ENCODE measurements around the gene SGPL1.

DNA sequence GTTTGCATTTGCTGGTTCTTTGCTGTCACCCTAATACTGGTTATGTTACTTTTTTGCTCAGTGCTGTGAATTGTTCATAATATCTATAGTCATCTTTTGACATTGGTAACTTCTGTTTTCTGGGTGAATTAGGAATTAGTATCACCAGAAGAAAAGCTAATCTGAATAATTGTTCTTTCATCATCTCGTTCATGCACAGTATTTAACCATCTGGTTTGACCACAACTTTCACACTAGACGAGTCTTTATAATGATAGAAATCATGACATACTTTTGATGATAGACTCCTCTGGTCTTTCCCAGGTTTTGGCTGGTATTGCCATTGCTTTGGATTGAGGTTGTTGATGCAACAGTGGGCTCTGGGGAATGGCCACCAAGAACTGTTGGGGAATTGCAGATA, 25.1 kb downstream of the SGPL1 start:
- TF ChIP-seq, protein P1, sequence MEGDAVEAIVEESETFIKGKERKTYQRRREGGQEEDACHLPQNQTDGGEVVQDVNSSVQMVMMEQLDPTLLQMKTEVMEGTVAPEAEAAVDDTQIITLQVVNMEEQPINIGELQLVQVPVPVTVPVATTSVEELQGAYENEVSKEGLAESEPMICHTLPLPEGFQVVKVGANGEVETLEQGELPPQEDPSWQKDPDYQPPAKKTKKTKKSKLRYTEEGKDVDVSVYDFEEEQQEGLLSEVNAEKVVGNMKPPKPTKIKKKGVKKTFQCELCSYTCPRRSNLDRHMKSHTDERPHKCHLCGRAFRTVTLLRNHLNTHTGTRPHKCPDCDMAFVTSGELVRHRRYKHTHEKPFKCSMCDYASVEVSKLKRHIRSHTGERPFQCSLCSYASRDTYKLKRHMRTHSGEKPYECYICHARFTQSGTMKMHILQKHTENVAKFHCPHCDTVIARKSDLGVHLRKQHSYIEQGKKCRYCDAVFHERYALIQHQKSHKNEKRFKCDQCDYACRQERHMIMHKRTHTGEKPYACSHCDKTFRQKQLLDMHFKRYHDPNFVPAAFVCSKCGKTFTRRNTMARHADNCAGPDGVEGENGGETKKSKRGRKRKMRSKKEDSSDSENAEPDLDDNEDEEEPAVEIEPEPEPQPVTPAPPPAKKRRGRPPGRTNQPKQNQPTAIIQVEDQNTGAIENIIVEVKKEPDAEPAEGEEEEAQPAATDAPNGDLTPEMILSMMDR (IDR thresholded peaks at IDR 0.05 in 2 of 3, conservative IDR thresholded peaks at IDR 0.05 in 1 of 3; ENCODE audit: control insufficient read depth in 2 of 3, extremely low read depth in 1 of 3, insufficient read depth in 1 of 3, low read depth in 3 of 3, low read length in 3 of 3), result no peak
- TF ChIP-seq, protein P2, sequence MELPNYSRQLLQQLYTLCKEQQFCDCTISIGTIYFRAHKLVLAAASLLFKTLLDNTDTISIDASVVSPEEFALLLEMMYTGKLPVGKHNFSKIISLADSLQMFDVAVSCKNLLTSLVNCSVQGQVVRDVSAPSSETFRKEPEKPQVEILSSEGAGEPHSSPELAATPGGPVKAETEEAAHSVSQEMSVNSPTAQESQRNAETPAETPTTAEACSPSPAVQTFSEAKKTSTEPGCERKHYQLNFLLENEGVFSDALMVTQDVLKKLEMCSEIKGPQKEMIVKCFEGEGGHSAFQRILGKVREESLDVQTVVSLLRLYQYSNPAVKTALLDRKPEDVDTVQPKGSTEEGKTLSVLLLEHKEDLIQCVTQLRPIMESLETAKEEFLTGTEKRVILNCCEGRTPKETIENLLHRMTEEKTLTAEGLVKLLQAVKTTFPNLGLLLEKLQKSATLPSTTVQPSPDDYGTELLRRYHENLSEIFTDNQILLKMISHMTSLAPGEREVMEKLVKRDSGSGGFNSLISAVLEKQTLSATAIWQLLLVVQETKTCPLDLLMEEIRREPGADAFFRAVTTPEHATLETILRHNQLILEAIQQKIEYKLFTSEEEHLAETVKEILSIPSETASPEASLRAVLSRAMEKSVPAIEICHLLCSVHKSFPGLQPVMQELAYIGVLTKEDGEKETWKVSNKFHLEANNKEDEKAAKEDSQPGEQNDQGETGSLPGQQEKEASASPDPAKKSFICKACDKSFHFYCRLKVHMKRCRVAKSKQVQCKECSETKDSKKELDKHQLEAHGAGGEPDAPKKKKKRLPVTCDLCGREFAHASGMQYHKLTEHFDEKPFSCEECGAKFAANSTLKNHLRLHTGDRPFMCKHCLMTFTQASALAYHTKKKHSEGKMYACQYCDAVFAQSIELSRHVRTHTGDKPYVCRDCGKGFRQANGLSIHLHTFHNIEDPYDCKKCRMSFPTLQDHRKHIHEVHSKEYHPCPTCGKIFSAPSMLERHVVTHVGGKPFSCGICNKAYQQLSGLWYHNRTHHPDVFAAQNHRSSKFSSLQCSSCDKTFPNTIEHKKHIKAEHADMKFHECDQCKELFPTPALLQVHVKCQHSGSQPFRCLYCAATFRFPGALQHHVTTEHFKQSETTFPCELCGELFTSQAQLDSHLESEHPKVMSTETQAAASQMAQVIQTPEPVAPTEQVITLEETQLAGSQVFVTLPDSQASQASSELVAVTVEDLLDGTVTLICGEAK (IDR thresholded peaks at IDR 0.05; ENCODE audit: borderline replicate concordance), result no peak
- TF ChIP-seq EP300 (IDR thresholded peaks at IDR 0.05; ENCODE audit: borderline replicate concordance in 1 of 2, control insufficient read depth in 1 of 2, low read depth in 2 of 2, low read length in 2 of 2) (no peak), GABPA (IDR thresholded peaks at IDR 0.05; ENCODE audit: low read depth) (no peak), ZNF24 (IDR thresholded peaks at IDR 0.05) (no peak), MTA2 (IDR thresholded peaks at IDR 0.05; ENCODE audit: low read depth) (no peak), POLR2A (IDR thresholded peaks at IDR 0.05; ENCODE audit: low read depth, low read length) (no peak), POLR2AphosphoS5 (IDR thresholded peaks at IDR 0.05; ENCODE audit: low read length) (no peak), EZH2 (IDR thresholded peaks at IDR 0.05; ENCODE audit: borderline replicate concordance, control insufficient read depth, low read depth, low read length) (no peak), YY1 (IDR thresholded peaks at IDR 0.05; ENCODE audit: low read depth, low read length) (no peak), ETV6 (conservative IDR thresholded peaks at IDR 0.05 in 1 of 2, IDR thresholded peaks at IDR 0.05 in 1 of 2; ENCODE audit: borderline replicate concordance in 1 of 2, low read depth in 1 of 2) (no peak)
- TF ChIP-seq, protein P3, sequence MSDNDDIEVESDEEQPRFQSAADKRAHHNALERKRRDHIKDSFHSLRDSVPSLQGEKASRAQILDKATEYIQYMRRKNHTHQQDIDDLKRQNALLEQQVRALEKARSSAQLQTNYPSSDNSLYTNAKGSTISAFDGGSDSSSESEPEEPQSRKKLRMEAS (IDR thresholded peaks at IDR 0.05; ENCODE audit: low read depth, low read length), result no peak

Data from GM12878 (cell line).